OCI-LY1 (cell line): ENCODE data around the gene SPATA25.

ENCODE experiments used
- H2AFZ ChIP-seq: fragments of 200-600 bp; sonication (generic), shearing (Covaris generic); 2 replicates; pipeline ENCODE4 v1.6.0; 2014; ENCODE audit warnings: antibody characterized with exemption, mild to moderate bottlenecking, low read length
- H3F3A ChIP-seq: fragments of 200-600 bp; sonication (generic), shearing (Covaris generic); 2 replicates; pipeline ENCODE4 v1.6.0; 2014; ENCODE audit warnings: mild to moderate bottlenecking, antibody characterized with exemption, low read length, moderate library complexity; ENCODE audit not compliant: insufficient read depth
- H3K27ac ChIP-seq: fragments of 200-600 bp; sonication (generic); 2 replicates; pipeline ENCODE4 v1.5.1; 2014; ENCODE audit warnings: low read length, mixed run types, mild to moderate bottlenecking, low read depth; ENCODE audit not compliant: poor library complexity, severe bottlenecking
- H3K27me3 ChIP-seq: fragments of 200-600 bp; sonication (generic); 2 replicates; pipeline ENCODE4 v1.6.0; 2014; ENCODE audit warnings: antibody characterized with exemption, mild to moderate bottlenecking, low read length, moderate library complexity; ENCODE audit not compliant: insufficient read depth
- H3K36me3 ChIP-seq: fragments of 200-600 bp; sonication (generic); 2 replicates; pipeline ENCODE4 v1.6.1; 2014; ENCODE audit warnings: mild to moderate bottlenecking, antibody characterized with exemption, low read length, moderate library complexity, mixed read lengths; ENCODE audit not compliant: insufficient read depth
- H3K4me1 ChIP-seq: fragments of 200-600 bp; sonication (generic); 2 replicates; pipeline ENCODE4 v1.5.1; 2014; ENCODE audit warnings: mild to moderate bottlenecking, low read length, moderate library complexity; ENCODE audit not compliant: insufficient read depth, severe bottlenecking
- H3K4me2 ChIP-seq: fragments of 200-600 bp; sonication (generic), shearing (Covaris generic); 2 replicates; pipeline ENCODE4 v1.6.1; 2014; ENCODE audit warnings: low read length
- H3K4me3 ChIP-seq: fragments of 200-600 bp; sonication (generic); 2 replicates; pipeline ENCODE4 v1.5.1; 2014; ENCODE audit warnings: low read length, low read depth, mild to moderate bottlenecking, mixed read lengths; ENCODE audit not compliant: poor library complexity, severe bottlenecking
- H3K79me2 ChIP-seq: fragments of 200-600 bp; shearing (Covaris generic); 2 replicates; pipeline ENCODE4 v1.6.1; 2016; ENCODE audit warnings: mixed run types, low read length, mixed read lengths; ENCODE audit not compliant: insufficient read depth
- H3K9ac ChIP-seq: fragments of 200-600 bp; sonication (generic), shearing (Covaris generic); 2 replicates; pipeline ENCODE4 v1.6.1; 2014; ENCODE audit warnings: mild to moderate bottlenecking, low read length, mixed read lengths
- H3K9me2 ChIP-seq: fragments of 200-600 bp; sonication (generic), shearing (Covaris generic); 2 replicates; pipeline ENCODE4 v1.6.1; 2014; ENCODE audit warnings: low read depth, mild to moderate bottlenecking, low read length, mixed read lengths
- H3K9me3 ChIP-seq: fragments of 200-600 bp; shearing (Covaris generic); 2 replicates; pipeline ENCODE4 v1.6.1; 2014; ENCODE audit warnings: low read length, mixed read lengths
- H4K20me1 ChIP-seq: fragments of 200-600 bp; sonication (generic), shearing (Covaris generic); 2 replicates; pipeline ENCODE4 v1.6.0; 2016; ENCODE audit warnings: mild to moderate bottlenecking, low read length; ENCODE audit not compliant: insufficient read depth
- EZH2 ChIP-seq: fragments of 200-600 bp; sonication (generic), shearing (Covaris generic); IDR thresholded peaks from 2 replicates; pipeline ENCODE4 v1.8.0; 2017; ENCODE audit warnings: borderline replicate concordance, mixed run types, mild to moderate bottlenecking, antibody characterized with exemption, low read length, moderate library complexity, mixed read lengths
- TF ChIP-seq, protein P1 (sequence below): fragments of 200-600 bp; sonication (generic), shearing (Covaris generic); IDR thresholded peaks from 2 replicates; pipeline ENCODE4 v1.5.1; 2017; ENCODE audit warnings: mild to moderate bottlenecking, antibody characterized with exemption, low read length, moderate library complexity, mixed read lengths

Gene SPATA25

GRCh38 chr20:45840700-45841198 lies 46.7 kb downstream of the SPATA25 start:
- Histone ChIP-seq H4K20me1 (no peaks in the 10 kb centered on the region), H3K4me2 (no peak overlapping the region), H3F3A (no peaks in the 10 kb centered on the region), H3K79me2 (no peaks in the 10 kb centered on the region), H3K9ac (no peak overlapping the region), H3K27me3 (no peaks in the 10 kb centered on the region), H3K36me3 (peaks cover 34% of the 10 kb centered on the region), H3K9me2 (no peaks in the 10 kb centered on the region), H3K4me1 (peaks cover 10% of the 10 kb centered on the region), H3K27ac (no peak overlapping the region), H3K4me3 (no peak overlapping the region), H3K9me3 (no peaks in the 10 kb centered on the region), H2AFZ (no peak overlapping the region)
- TF ChIP-seq EZH2: no peak
- TF ChIP-seq, protein P1, sequence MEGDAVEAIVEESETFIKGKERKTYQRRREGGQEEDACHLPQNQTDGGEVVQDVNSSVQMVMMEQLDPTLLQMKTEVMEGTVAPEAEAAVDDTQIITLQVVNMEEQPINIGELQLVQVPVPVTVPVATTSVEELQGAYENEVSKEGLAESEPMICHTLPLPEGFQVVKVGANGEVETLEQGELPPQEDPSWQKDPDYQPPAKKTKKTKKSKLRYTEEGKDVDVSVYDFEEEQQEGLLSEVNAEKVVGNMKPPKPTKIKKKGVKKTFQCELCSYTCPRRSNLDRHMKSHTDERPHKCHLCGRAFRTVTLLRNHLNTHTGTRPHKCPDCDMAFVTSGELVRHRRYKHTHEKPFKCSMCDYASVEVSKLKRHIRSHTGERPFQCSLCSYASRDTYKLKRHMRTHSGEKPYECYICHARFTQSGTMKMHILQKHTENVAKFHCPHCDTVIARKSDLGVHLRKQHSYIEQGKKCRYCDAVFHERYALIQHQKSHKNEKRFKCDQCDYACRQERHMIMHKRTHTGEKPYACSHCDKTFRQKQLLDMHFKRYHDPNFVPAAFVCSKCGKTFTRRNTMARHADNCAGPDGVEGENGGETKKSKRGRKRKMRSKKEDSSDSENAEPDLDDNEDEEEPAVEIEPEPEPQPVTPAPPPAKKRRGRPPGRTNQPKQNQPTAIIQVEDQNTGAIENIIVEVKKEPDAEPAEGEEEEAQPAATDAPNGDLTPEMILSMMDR: no peak

DNA sequence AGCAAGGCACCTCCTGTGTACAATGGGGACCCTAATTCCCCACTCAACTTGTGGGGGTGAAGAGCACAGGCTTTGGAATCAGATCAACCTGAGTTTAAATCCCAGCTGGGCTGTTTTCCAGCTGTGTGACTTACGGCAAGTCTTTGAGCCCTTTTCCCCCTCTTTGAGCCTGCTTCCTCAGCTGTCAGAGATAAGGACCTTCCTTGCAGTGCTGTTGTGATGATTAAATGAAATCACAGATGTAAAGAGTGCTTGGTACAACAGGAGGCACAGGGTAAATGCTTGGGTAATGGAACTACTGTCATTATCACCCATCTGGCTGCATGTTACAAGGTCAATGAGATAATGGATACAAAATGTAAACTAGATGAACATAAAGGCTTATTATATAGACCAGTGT lies 50.6 kb downstream of the SPATA25 start:
- Histone ChIP-seq H3F3A (no peaks in the 10 kb centered on the region), H3K4me3 (no peak overlapping the region), H3K27me3 (peaks cover 9% of the 10 kb centered on the region; the same call in 1 of the 2 replicates), H4K20me1 (no peaks in the 10 kb centered on the region), H3K9me3 (no peaks in the 10 kb centered on the region), H3K4me1 (peaks cover 13% of the 10 kb centered on the region), H3K9ac (no peak overlapping the region), H3K4me2 (no peak overlapping the region), H3K9me2 (no peaks in the 10 kb centered on the region), H3K79me2 (no peaks in the 10 kb centered on the region), H2AFZ (no peak overlapping the region), H3K27ac (no peak overlapping the region), H3K36me3 (no peaks in the 10 kb centered on the region)
- TF ChIP-seq, protein P1: no peak
- no peak for TF ChIP-seq EZH2
